B cell (primary cell): ENCODE results near the gene RNASE13. TPM values are rescaled to one million over a fixed set of nuclear protein-coding genes. Genes with fewer than 3 reads are reported as not detected.

Source experiments
- ATAC-seq: fragments of 200-7000 bp; cut with Tn5 transposase; one replicate; pipeline ENCODE4 v1.10.0; 2021; ENCODE audit warnings: low read depth, mild to moderate bottlenecking, moderate number of reproducible peaks, moderate library complexity
- CTCF ChIA-PET: fragments of 350-600 bp; sonication (Branson Sonifier 250); formaldehyde crosslinking; loops from one replicate; lab custom pipeline; 2021; ENCODE audit warnings: antibody characterized with exemption, inconsistent platforms; lab: Charles Lee
- POLR2A ChIA-PET: fragments of 350-600 bp; sonication (Branson Sonifier 250); formaldehyde crosslinking; loops from one replicate; lab custom pipeline; 2021; ENCODE audit warnings: antibody characterized with exemption; lab: Charles Lee
- DNase-seq: peaks from one replicate; pipeline ENCODE4 v3.0.0; 2013
- H2AFZ ChIP-seq: 2 replicates; pipeline ENCODE4 v1.6.1; 2012; ENCODE audit warnings: mild to moderate bottlenecking, low read depth, low read length; ENCODE audit not compliant: insufficient read depth, poor library complexity, severe bottlenecking
- H3K27ac ChIP-seq, 2 donors: 1 replicate in 1 of 2; 2 replicates in 1 of 2; pipeline ENCODE4 v1.5.1; 2012 to 2013; ENCODE audit warnings: low read length in 2 of 2, mild to moderate bottlenecking in 2 of 2, moderate library complexity in 1 of 2
- H3K27me3 ChIP-seq, 4 experiments: fragments of 200-600 bp in 1 of 4; sonication (generic) in 1 of 4; replicated peaks in 1 of 4; 1 replicate in 2 of 4; 2 replicates in 2 of 4; pipeline versions ENCODE4 v1.6.1 to v1.7.0; 2013 to 2016; ENCODE audit warnings: low read length in 3 of 4, mild to moderate bottlenecking in 2 of 4, mixed read lengths in 1 of 4, moderate library complexity in 1 of 4; ENCODE audit not compliant: insufficient read depth in 4 of 4, control insufficient read depth in 3 of 4; ENCODE audit errors: control extremely low read depth in 1 of 4
- H3K36me3 ChIP-seq, 2 experiments: replicated peaks in 1 of 2; 1 replicate in 1 of 2; 2 replicates in 1 of 2; pipeline versions ENCODE4 v1.6.1 to v1.7.1; 2013; ENCODE audit warnings: low read length in 1 of 2; ENCODE audit not compliant: insufficient read depth in 2 of 2, control insufficient read depth in 1 of 2; ENCODE audit errors: control extremely low read depth in 1 of 2, extremely low read depth in 1 of 2
- H3K4me1 ChIP-seq, 2 donors: fragments of 200-600 bp in 1 of 2; sonication (generic) in 1 of 2; 1 replicate in 1 of 2; 2 replicates in 1 of 2; pipeline versions ENCODE4 v1.5.1 to v1.6.1; 2013 to 2017; ENCODE audit warnings: low read length in 2 of 2; ENCODE audit not compliant: control insufficient read depth in 2 of 2, insufficient read depth in 2 of 2
- H3K4me2 ChIP-seq: replicated peaks from 2 replicates; pipeline ENCODE3; 2012; ENCODE audit warnings: mild to moderate bottlenecking, low read depth, low read length; ENCODE audit not compliant: poor library complexity, severe bottlenecking
- H3K4me3 ChIP-seq, 5 experiments: fragments of 200-600 bp in 1 of 5; sonication (generic) in 1 of 5; 1 replicate in 3 of 5; 2 replicates in 2 of 5; pipeline versions ENCODE4 v1.5.1 to v1.7.0; 2011 to 2016; ENCODE audit warnings: low read length in 4 of 5, mild to moderate bottlenecking in 4 of 5, low read depth in 2 of 5, control low read depth in 1 of 5, moderate library complexity in 1 of 5; ENCODE audit not compliant: insufficient read depth in 1 of 5; ENCODE audit errors: control extremely low read depth in 1 of 5, extremely low read depth in 1 of 5
- H3K79me2 ChIP-seq: fragments of 200-600 bp; sonication (generic); one replicate; pipeline ENCODE4 v1.6.0; 2016; ENCODE audit warnings: low read length; ENCODE audit not compliant: control insufficient read depth, insufficient read depth
- H3K9ac ChIP-seq: fragments of 200-600 bp; sonication (generic); 2 replicates; pipeline ENCODE4 v1.6.1; 2017; ENCODE audit warnings: mild to moderate bottlenecking, low read length, moderate library complexity
- H3K9me3 ChIP-seq, 3 donors: one replicate each; pipeline versions ENCODE4 v1.6.1 to v1.7.1; 2013; ENCODE audit warnings: low read length in 2 of 3; ENCODE audit not compliant: control insufficient read depth in 2 of 3, insufficient read depth in 1 of 3; ENCODE audit errors: control extremely low read depth in 1 of 3
- H4K20me1 ChIP-seq: 2 replicates; pipeline ENCODE4 v1.6.0; 2012; ENCODE audit warnings: mild to moderate bottlenecking, low read length; ENCODE audit not compliant: insufficient read depth, control insufficient read depth, poor library complexity, severe bottlenecking
- H3K27ac Mint-ChIP-seq: one replicate; pipeline ENCODE4 v1.8.0; 2021; ENCODE audit warnings: mixed read lengths
- H3K27me3 Mint-ChIP-seq: one replicate; pipeline ENCODE4 v1.8.0; 2021; ENCODE audit warnings: mixed read lengths
- H3K4me1 Mint-ChIP-seq: one replicate; pipeline ENCODE4 v1.8.0; 2021; ENCODE audit warnings: mixed read lengths
- H3K4me3 Mint-ChIP-seq: one replicate; pipeline ENCODE4 v1.8.0; 2021; ENCODE audit warnings: mixed read lengths
- H3K9me3 Mint-ChIP-seq: one replicate; pipeline ENCODE4 v1.8.0; 2022; ENCODE audit warnings: mixed read lengths; ENCODE audit not compliant: insufficient read depth
- CTCF ChIP-seq: fragments of 200-600 bp; IDR thresholded peaks from one replicate; pipeline ENCODE4 v1.8.0; 2022; ENCODE audit warnings: antibody characterized with exemption, mild to moderate bottlenecking
- EZH2 ChIP-seq: IDR thresholded peaks from 2 replicates; pipeline ENCODE4 v1.6.1; 2012; ENCODE audit warnings: borderline replicate concordance, low read depth, mild to moderate bottlenecking, moderate library complexity, low read length; ENCODE audit not compliant: insufficient read depth, poor library complexity, severe bottlenecking
- WGBS: methylation state at CpG from one replicate; pipeline ENCODE4 v1.1.5; 2013; ENCODE audit warnings: missing lambda C conversion rate; ENCODE audit not compliant: insufficient coverage; 5-methylcytosine and 5-hydroxymethylcytosine counted together
- intact Hi-C: fragments of 100-400 bp; cut with micrococcal nuclease; formaldehyde crosslinking; loops from one replicate; pipeline ENCODE4 v1.10.0; 2022
- polyA plus RNA-seq: library from polyadenylated mRNA; depleted of rRNA; stranded (reverse); fragments of >200 nt; gene quantifications from 2 replicates; pipeline ENCODE4 v1.2.3, GENCODE V29; 2012
- total RNA-seq, 2 donors: library from RNA; stranded (reverse); fragments of 120-200 nt in 1 of 2; gene quantifications; 1 replicate in 1 of 2; 2 replicates in 1 of 2; pipeline versions ENCODE4 v1.2.3 to v1.2.4, GENCODE V29; 2013 to 2022

RNASE13 gene
- total and polyA plus RNA-seq, 2 donors (not counting 1 experiment from before 2014, with no cell fraction given), result not detected

- Histone ChIP-seq H3K9ac (no peak overlapping the region), H3K79me2 (no peaks in the 10 kb centered on the region), H4K20me1 (no peaks in the 10 kb centered on the region), H3K36me3 (no peaks in the 10 kb centered on the region), H3K4me1 (peaks cover 10% of the 10 kb centered on the region in 2 donors), H3K27ac (no peak overlapping the region), H2AFZ (no peak overlapping the region), H3K27me3 (peaks cover 0 to 26% (median 9%) of the 10 kb centered on the region in 4 experiments), H3K4me3 (no peak overlapping the region), H3K4me2 (no peak overlapping the region), H3K9me3 (no peaks in the 10 kb centered on the region)
- Mint-ChIP-seq H3K27me3 (peaks cover 29% of the 10 kb centered on the region), H3K4me3 (no peak overlapping the region), H3K27ac (no peak overlapping the region), H3K9me3 (no peaks in the 10 kb centered on the region), H3K4me1 (peaks cover 16% of the 10 kb centered on the region)
- TF ChIP-seq CTCF (no peak), EZH2 (no peak)
- WGBS, result 83% methylated on average over 1 of the region's 1 CpG
- POLR2A ChIA-PET, result no interaction called here
- ATAC-seq, result no peak
- CTCF ChIA-PET, result interaction anchor here (1.1 to 15.1 kb wide), 8 partner anchors 11 to 86 kb away, joined by 3 to 348 read pairs (median 5); partner anchors contain the start of genes ARHGEF40, RNASE13, TMEM253 and TPPP2
- DNase-seq, result no peak
- intact Hi-C loops, result no loop called here
Observed at GRCh38 chr14:21019366-21019765, 15.2 kb downstream of the RNASE13 start.

- no peaks in the 10 kb centered on the region for H3K36me3 ChIP-seq
- H3K4me1 Mint-ChIP-seq, result peaks cover 10% of the 10 kb centered on the region
- no peak for TF ChIP-seq EZH2
- no peak for TF ChIP-seq CTCF
- no peak overlapping the region for H3K4me3 ChIP-seq
- H3K79me2 ChIP-seq, result no peaks in the 10 kb centered on the region
- H3K27me3 Mint-ChIP-seq, result peaks cover 29% of the 10 kb centered on the region
- H3K27me3 ChIP-seq, result peaks cover 0 to 20% (median 8%) of the 10 kb centered on the region in 4 experiments
- no peaks in the 10 kb centered on the region for H4K20me1 ChIP-seq
- no CpG with 5 or more reads among the region's 3 CpGs for WGBS
- no peak overlapping the region for H3K4me3 Mint-ChIP-seq
- H3K27ac ChIP-seq, result no peak overlapping the region
- H3K9me3 Mint-ChIP-seq, result no peaks in the 10 kb centered on the region
- POLR2A ChIA-PET, result no interaction called here
- H3K4me2 ChIP-seq, result no peak overlapping the region
- H3K9me3 ChIP-seq, result no peaks in the 10 kb centered on the region
- no peak for ATAC-seq
- DNase-seq, result no peak
- no peak overlapping the region for H3K27ac Mint-ChIP-seq
- intact Hi-C loops, result no loop called here
- CTCF ChIA-PET, result interaction anchor here (1.1 to 15.1 kb wide), 9 partner anchors 11 to 87 kb away, joined by 3 to 348 read pairs (median 21); partner anchors contain the start of genes ARHGEF40, RNASE13, RNASE7 and TMEM253
- no peak overlapping the region for H3K9ac ChIP-seq
- no peak overlapping the region for H2AFZ ChIP-seq
- peaks cover 4 to 5% of the 10 kb centered on the region in 2 donors for H3K4me1 ChIP-seq
Observed at GRCh38 chr14:21018781-21019180, 15.8 kb downstream of the RNASE13 start.
